ENCODE measurements around the gene CD96. TPM values are rescaled to one million over a fixed set of nuclear protein-coding genes. Genes with fewer than 3 reads are reported as not detected.

The CD96 gene
- total RNA-seq, 1 donor from 2014 or later, result 0.32 TPM

DNA sequence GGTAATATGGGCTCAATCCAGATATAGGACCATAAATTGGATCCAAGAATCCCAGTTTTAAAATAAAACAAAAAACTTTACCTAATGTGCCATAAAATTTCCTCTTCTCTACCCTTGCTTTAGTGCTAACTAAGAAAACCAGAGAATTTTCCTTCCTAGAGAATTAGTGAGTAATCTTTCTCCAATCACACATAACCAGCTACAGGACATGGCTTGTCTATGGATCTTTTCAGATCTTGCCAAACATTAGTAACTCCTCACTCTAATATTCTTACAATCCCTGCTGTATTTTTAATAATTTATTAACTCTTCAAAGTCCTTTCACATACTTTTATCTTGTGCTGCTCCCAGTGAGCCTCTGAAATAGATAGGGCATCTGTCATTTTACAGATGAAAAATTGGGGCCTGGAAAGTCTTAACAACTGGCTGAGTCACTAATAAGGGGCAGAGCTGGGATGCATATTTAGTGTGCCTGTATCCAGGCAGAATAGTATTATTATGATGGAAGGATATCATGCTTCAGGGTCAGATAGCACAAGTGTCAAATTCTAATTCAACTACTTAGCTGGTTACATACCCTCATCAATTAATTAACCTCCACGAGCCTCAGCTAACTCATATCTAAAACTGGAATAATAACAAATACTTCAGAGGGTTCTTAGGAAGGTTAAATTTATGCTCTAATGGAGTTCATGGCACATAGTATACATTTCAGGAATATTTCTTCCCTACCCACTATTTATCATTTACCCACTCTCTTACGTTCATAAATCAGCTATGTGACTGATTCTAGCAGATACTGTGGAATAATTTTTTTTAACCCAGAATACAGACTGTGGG is 47.5 kb downstream of the CD96 start:
- Histone ChIP-seq H3K9me3 (no peaks in the 10 kb centered on the region), H3K27ac (no peak overlapping the region), H3K4me3 (no peak overlapping the region), H3K36me3 (no peaks in the 10 kb centered on the region), H3K27me3 (no peaks in the 10 kb centered on the region), H3K4me1 (no peaks in the 10 kb centered on the region)
- intact Hi-C loops (cut with DNase I), result no loop called here
- TF ChIP-seq, protein P1, sequence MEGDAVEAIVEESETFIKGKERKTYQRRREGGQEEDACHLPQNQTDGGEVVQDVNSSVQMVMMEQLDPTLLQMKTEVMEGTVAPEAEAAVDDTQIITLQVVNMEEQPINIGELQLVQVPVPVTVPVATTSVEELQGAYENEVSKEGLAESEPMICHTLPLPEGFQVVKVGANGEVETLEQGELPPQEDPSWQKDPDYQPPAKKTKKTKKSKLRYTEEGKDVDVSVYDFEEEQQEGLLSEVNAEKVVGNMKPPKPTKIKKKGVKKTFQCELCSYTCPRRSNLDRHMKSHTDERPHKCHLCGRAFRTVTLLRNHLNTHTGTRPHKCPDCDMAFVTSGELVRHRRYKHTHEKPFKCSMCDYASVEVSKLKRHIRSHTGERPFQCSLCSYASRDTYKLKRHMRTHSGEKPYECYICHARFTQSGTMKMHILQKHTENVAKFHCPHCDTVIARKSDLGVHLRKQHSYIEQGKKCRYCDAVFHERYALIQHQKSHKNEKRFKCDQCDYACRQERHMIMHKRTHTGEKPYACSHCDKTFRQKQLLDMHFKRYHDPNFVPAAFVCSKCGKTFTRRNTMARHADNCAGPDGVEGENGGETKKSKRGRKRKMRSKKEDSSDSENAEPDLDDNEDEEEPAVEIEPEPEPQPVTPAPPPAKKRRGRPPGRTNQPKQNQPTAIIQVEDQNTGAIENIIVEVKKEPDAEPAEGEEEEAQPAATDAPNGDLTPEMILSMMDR (IDR thresholded peaks at IDR 0.05), result no peak
- DNase-seq (ENCODE audit: low spot score in 2 of 2), result no peak

- Histone ChIP-seq H3K4me3 (no peak overlapping the region), H3K4me1 (no peaks in the 10 kb centered on the region), H3K27ac (no peak overlapping the region), H3K9me3 (no peaks in the 10 kb centered on the region), H3K27me3 (no peaks in the 10 kb centered on the region), H3K36me3 (no peaks in the 10 kb centered on the region)
- TF ChIP-seq, protein P1 (IDR thresholded peaks at IDR 0.05), result no peak
- DNase-seq (ENCODE audit: low spot score in 2 of 2), result no peak
- intact Hi-C loops (cut with DNase I), result no loop called here
These were observed 48.1 kb downstream of the CD96 start for GRCh38 chr3:111590143-111590491.

- no peak overlapping the region for H3K27ac ChIP-seq
- no peaks in the 10 kb centered on the region for H3K27me3 ChIP-seq
- DNase-seq (ENCODE audit: low spot score in 2 of 2), result no peak
- TF ChIP-seq, protein P1 (IDR thresholded peaks at IDR 0.05), result no peak
- H3K4me1 ChIP-seq, result no peaks in the 10 kb centered on the region
- no peaks in the 10 kb centered on the region for H3K9me3 ChIP-seq
- intact Hi-C loops (cut with DNase I), result no loop called here
- H3K4me3 ChIP-seq, result no peak overlapping the region
- no peaks in the 10 kb centered on the region for H3K36me3 ChIP-seq
These were observed 49.6 kb downstream of the CD96 start for GRCh38 chr3:111591555-111591954.

DNA sequence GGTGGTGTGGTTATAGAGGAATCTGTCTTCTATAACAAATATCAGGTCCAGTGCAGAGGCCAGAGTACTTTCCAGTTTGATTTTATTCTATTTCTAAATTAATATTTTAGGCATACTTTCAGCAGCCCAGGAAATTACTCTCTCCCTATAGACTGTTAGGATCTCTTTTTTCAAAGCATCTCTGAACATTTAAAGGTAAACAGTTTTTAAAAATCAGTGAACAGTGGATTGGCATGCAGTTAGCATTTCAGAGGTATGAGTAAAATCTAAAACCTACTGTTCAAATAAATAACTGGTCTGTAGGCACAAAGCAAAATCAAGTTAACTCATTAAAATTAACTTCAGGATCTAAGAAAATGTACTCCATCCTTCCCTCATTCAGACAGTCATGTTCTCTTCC is 50.1 kb downstream of the CD96 start:
- TF ChIP-seq, protein P1 (IDR thresholded peaks at IDR 0.05), result no peak
- intact Hi-C loops (cut with DNase I), result no loop called here
- Histone ChIP-seq H3K27ac (no peak overlapping the region), H3K4me3 (no peak overlapping the region), H3K4me1 (no peaks in the 10 kb centered on the region), H3K9me3 (no peaks in the 10 kb centered on the region), H3K27me3 (no peaks in the 10 kb centered on the region), H3K36me3 (no peaks in the 10 kb centered on the region)
- DNase-seq (ENCODE audit: low spot score in 2 of 2), result no peak

DNA sequence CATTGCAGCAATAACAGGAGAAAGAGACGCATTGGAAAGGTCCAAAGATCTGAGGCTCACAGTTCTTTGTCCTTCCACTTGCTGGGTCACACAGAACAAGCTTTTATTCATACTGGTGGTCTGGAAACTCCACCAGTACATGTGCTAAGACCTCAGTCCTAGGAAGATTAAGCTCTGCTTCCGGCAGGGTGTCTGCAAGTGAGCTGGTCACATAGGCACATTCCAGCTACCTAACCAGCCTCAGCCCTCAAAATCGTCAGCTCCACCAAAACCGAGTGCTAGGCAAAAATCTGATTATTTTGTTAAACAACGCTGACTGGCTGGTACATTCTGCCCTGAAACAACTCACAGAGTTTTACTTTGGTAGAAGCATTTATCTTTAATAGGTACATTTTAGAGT is 50.9 kb downstream of the CD96 start:
- TF ChIP-seq, protein P1 (IDR thresholded peaks at IDR 0.05), result no peak
- H3K27me3 ChIP-seq, result no peaks in the 10 kb centered on the region
- DNase-seq (ENCODE audit: low spot score in 2 of 2), result no peak
- no peak overlapping the region for H3K27ac ChIP-seq
- H3K36me3 ChIP-seq, result no peaks in the 10 kb centered on the region
- intact Hi-C loops (cut with DNase I), result no loop called here
- no peaks in the 10 kb centered on the region for H3K9me3 ChIP-seq
- H3K4me3 ChIP-seq, result no peak overlapping the region
- H3K4me1 ChIP-seq, result no peaks in the 10 kb centered on the region

Data from ascending aorta (tissue), 2 donors.